Measurements from ENCODE around the gene ZDHHC4. TPM values are rescaled to one million over a fixed set of nuclear protein-coding genes. Genes with fewer than 3 reads are reported as not detected.

The ZDHHC4 gene
- total and polyA plus RNA-seq, 2 of the 13 experiments (the other 11 are each of a cell fraction or from before 2014, with no cell fraction given), result 83.2 to 188 TPM

GRCh38 chr7:6637544-6638229, 60.4 kb downstream of the ZDHHC4 start (continued):
- TF ChIP-seq ZHX1 (CRISPR knock-in tag; IDR thresholded peaks at IDR 0.05; ENCODE audit: low read depth) (no peak), JARID2 (CRISPR knock-in tag; IDR thresholded peaks at IDR 0.05; ENCODE audit: insufficient replicate concordance) (no peak), GMEB2 (CRISPR knock-in tag; IDR thresholded peaks at IDR 0.05; ENCODE audit: low read depth) (no peak), ARNTL (CRISPR knock-in tag; IDR thresholded peaks at IDR 0.05) (no peak), RFXANK (CRISPR knock-in tag; IDR thresholded peaks at IDR 0.05) (no peak), HMG20B (CRISPR knock-in tag; conservative IDR thresholded peaks at IDR 0.05) (no peak), ZNF572 (CRISPR knock-in tag; IDR thresholded peaks at IDR 0.05) (no peak), POGK (CRISPR knock-in tag; conservative IDR thresholded peaks at IDR 0.05) (0 out of 2 replicates have a peak, but pooled peaks have one; percentile 28), KDM1A (CRISPR knock-in tag; IDR thresholded peaks at IDR 0.05) (no peak), ZNF30 (CRISPR knock-in tag; IDR thresholded peaks at IDR 0.05) (no peak), MXD1 (CRISPR knock-in tag; IDR thresholded peaks at IDR 0.05) (peak; percentile 55; the same call in 1 of the 2 replicates), ZNF513 (CRISPR knock-in tag; conservative IDR thresholded peaks at IDR 0.05) (no peak), ZNF251 (CRISPR knock-in tag; IDR thresholded peaks at IDR 0.05) (no peak), SRSF1 (optimal IDR thresholded peaks at IDR 0.05; ENCODE audit: low read depth, low read length) (no peak), ZNF224 (CRISPR knock-in tag; IDR thresholded peaks at IDR 0.05) (no peak), ZNF775 (CRISPR knock-in tag; IDR thresholded peaks at IDR 0.05; ENCODE audit: borderline replicate concordance) (no peak), IKZF4 (CRISPR knock-in tag; IDR thresholded peaks at IDR 0.05; ENCODE audit: borderline replicate concordance, low read depth, not compliant biosample characterization) (no peak), GABPB1 (CRISPR knock-in tag; IDR thresholded peaks at IDR 0.05) (0 out of 2 replicates have a peak, but pooled peaks have one; percentile 24)
